Measurements from ENCODE around the gene GMPPA. TPM values are rescaled to one million over a fixed set of nuclear protein-coding genes. Genes with fewer than 3 reads are reported as not detected.

GMPPA gene
- total RNA-seq, 4 donors from 2014 or later, result 18.1 to 31.1 (median 26.4) TPM

DNA sequence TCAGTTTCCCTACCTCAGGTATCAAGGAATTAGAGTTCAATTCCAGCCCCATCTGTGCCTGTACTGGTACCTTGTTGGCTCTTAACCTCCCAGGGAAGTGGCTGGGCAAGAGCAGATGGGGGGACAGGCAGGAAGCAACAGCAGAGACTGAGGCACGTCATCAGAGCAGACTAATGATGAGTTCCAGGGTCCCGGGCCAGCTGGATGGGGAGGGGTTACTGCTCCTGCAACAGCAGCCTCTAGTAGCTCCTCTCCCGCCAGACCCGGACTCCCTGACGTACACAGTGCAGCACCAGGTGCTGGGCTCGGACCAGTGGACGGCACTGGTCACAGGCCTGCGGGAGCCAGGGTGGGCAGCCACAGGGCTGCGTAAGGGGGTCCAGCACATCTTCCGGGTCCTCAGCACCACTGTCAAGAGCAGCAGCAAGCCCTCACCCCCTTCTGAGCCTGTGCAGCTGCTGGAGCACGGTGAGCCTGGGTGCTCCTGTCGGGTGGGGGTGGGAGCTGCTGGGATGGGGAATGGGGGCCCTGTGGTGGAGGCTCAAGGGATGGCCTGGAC, 26.0 kb upstream of the GMPPA start:
- intact Hi-C loops (cut with DNase I), result no loop called here
- no peaks in the 10 kb centered on the region for H3K9me3 ChIP-seq
- 100% methylated on average over 1 of the region's 12 CpGs; no CpG with 5 or more reads in 1 of the 2 donors for WGBS, 2 donors
- H3K4me1 ChIP-seq, result peaks cover 3 to 22% (median 7%) of the 10 kb centered on the region in 3 donors
- no peak for TF ChIP-seq CTCF (IDR thresholded peaks at IDR 0.05)
- no peak for TF ChIP-seq POLR2A (IDR thresholded peaks at IDR 0.05)
- H3K36me3 ChIP-seq, result no peaks in the 10 kb centered on the region
- H3K27me3 ChIP-seq, result peaks cover 0 to 26% (median 0%) of the 10 kb centered on the region in 4 donors
- H3K27ac ChIP-seq, result peak overlapping the region in 2 of 4 donors; percentile 4 to 19
- H3K4me3 ChIP-seq, result no peak overlapping the region
- no peak for DNase-seq

- no peaks in the 10 kb centered on the region for H3K9me3 ChIP-seq
- H3K27ac ChIP-seq, result peak overlapping the region in 1 of 4 donors; percentile 19
- H3K27me3 ChIP-seq, result peaks cover 0 to 26% (median 0%) of the 10 kb centered on the region in 4 donors
- no peak overlapping the region for H3K4me3 ChIP-seq
- H3K4me1 ChIP-seq, result peaks cover 3 to 19% (median 7%) of the 10 kb centered on the region in 3 donors
- no peak for DNase-seq
- intact Hi-C loops (cut with DNase I), result no loop called here
- 88% methylated on average over 12 of the region's 18 CpGs; no CpG with 5 or more reads in 1 of the 2 donors for WGBS, 2 donors
- TF ChIP-seq CTCF (IDR thresholded peaks at IDR 0.05) (no peak), POLR2A (IDR thresholded peaks at IDR 0.05) (no peak)
- H3K36me3 ChIP-seq, result no peaks in the 10 kb centered on the region
These were observed 25.2 kb upstream of the GMPPA start for GRCh38 chr2:219473511-219473910.

DNA sequence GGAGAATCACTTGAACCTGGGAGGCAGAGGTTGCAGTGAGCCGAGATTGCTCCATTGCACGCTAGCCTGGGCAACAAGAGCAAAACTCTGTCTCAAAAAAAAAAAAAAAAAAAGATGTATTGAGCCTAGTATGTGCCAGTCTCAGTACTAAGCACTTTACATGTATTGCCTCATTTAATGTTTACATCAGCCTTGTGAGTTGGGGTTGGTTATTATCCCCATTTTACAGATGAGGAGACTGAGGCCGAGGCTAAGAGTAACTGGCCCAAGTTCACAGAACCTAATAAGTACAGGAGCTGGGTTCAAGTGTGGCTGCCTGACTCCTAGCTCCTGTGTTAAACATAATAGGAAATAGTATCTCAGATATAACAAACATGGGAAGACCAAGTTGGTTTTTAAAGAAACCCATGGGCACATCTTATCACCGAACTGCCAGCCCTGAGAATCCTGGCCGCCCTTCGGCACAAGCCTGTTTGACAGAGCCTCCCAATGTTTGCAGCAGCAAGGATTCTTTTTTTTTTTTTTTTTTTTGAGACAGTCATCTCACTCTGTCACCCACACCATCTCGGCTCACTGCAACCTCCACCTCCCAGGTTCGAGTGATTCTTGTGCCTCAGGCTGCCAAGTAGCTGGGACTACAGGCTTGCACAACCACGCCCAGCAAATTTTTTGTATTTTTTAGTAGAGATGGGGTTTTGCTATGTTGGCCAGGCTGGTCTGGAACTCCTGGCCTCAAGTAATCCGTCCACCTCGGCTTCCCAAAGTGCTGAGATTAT, 24.2 kb upstream of the GMPPA start:
- Histone ChIP-seq H3K36me3 (no peaks in the 10 kb centered on the region), H3K27me3 (peaks cover 0 to 26% (median 0%) of the 10 kb centered on the region in 4 donors), H3K9me3 (no peaks in the 10 kb centered on the region), H3K4me3 (no peak overlapping the region), H3K4me1 (peaks cover 2 to 18% (median 7%) of the 10 kb centered on the region in 3 donors), H3K27ac (no peak overlapping the region)
- no peak for TF ChIP-seq CTCF (IDR thresholded peaks at IDR 0.05)
- no peak for TF ChIP-seq POLR2A (IDR thresholded peaks at IDR 0.05)
- intact Hi-C loops (cut with DNase I), result loop anchor here (5.0 kb wide), 1 partner anchor 48 kb away; no protein-coding TSS in a partner anchor
- WGBS, 2 donors, result 69 to 70% methylated on average over 11 of the region's 11 CpGs
- DNase-seq, result no peak

- Histone ChIP-seq H3K9me3 (no peaks in the 10 kb centered on the region), H3K4me3 (no peak overlapping the region), H3K4me1 (peaks cover 0 to 18% (median 7%) of the 10 kb centered on the region in 3 donors), H3K27ac (peak overlapping the region in 1 of 4 donors; percentile 29), H3K36me3 (no peaks in the 10 kb centered on the region), H3K27me3 (peaks cover 0 to 26% (median 0%) of the 10 kb centered on the region in 4 donors)
- TF ChIP-seq CTCF (IDR thresholded peaks at IDR 0.05) (no peak), POLR2A (IDR thresholded peaks at IDR 0.05) (no peak)
- intact Hi-C loops (cut with DNase I), result loop anchor here (5.0 kb wide), 1 partner anchor 47 kb away; no protein-coding TSS in a partner anchor
- DNase-seq, result no peak
- WGBS, 2 donors, result 52 to 97% methylated on average over 5 to 6 of the region's 6 CpGs
These were observed 23.4 kb upstream of the GMPPA start for GRCh38 chr2:219475278-219475677.
